A204.1 (cell line): ENCODE measurements around the gene FCAR.
"Not testable (repeated sequence)": the region's sequence is repeated elsewhere in the genome, so short reads cannot be mapped to it uniquely, and the experiment has no call there.

ENCODE experiments used
- FAIRE-seq: peaks from 2 replicates; lab custom pipeline; 2012; peaks lifted over from hg19 to GRCh38; lab: Jason Lieb, UNC

Gene FCAR

DNA sequence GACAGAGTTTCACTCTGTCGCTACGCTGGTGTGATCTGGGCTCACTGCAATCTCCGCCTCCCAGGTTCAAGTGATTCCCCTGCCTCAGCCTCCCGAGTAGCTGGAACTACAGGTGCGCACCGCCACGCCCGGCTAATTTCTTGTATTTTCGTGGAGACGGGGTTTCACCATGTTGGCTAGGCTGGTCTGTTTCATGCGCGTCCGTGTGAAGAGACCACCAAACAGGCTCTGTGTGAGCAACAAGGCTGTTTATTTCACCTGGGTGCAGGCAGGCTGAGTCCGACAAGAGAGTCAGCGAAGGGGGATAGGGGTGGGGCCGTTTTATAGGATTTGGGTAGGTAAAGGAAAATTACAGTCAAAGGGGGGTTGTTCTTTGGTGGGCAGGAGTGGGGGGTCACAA lies 20.1 kb downstream of the FCAR start:
- FAIRE-seq: not testable (repeated sequence)

GRCh38 chr19:54896036-54896435 lies 22.0 kb downstream of the FCAR start:
- FAIRE-seq: no peak

DNA sequence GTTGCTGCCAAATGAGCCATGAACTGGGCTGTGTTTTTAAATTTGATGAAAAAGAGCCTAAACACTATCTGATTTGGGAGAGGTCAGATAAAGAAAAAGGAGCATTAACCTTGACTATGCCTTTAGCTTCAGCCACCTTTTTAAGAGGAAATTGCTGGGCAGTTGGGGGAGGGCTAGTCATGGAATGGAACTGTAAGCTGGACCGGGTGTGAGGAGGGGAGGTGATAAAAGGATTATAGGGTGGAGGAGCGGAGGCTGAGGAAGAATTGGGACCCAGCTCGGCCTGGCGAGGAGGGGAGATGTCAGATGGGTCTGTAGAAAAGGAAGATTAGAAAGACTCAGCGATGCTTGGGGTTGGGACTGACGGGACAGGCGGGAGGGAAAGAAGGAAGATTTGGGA lies 24.6 kb downstream of the FCAR start:
- not testable (repeated sequence) for FAIRE-seq

GRCh38 chr19:54899646-54900045 lies 25.6 kb downstream of the FCAR start:
- not testable (repeated sequence) for FAIRE-seq

GRCh38 chr19:54901153-54901552 lies 27.1 kb downstream of the FCAR start:
- FAIRE-seq: not testable (repeated sequence)

GRCh38 chr19:54902061-54902460 lies 28.0 kb downstream of the FCAR start:
- FAIRE-seq: no peak

- FAIRE-seq: peak; percentile 76
Measured at GRCh38 chr19:54903303-54903702, 29.3 kb downstream of the FCAR start.

DNA sequence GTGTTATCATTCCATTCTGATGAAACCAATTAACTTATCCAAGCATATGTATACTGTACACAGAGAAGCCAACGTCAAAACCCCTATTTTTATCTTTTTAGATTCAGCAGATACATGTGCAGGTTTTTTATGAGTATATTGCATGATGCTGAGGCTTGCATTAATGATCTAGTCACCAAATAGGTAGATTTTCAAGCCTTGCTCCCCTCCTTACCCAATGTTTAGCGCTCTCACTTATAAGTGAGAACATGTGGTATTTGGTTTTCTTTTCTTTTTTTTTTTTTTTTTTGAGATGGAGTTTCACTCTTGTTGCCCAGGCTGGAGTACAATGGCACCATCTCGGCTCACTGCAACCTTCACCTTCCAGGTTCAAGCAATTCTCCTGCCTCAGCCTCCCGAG lies 30.2 kb downstream of the FCAR start:
- FAIRE-seq: not testable (repeated sequence)

DNA sequence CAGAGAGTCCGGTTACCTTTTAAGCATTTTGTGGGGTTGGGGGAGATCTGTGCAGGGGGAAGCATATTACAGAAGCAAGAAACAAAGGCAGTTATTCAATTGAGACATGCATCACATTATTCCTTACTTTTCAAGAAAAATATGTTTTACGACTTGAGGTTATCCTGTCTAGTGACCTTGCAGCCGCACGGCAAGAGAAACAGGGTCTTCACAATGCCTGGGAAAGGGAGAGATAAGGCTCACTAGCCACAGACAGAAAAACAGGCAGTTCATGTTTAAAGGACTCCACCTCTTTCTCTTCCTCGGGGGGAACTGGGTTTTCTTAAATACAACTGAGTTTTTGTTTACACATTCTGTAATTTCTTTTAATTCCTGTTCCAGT lies 31.4 kb downstream of the FCAR start:
- no peak for FAIRE-seq

DNA sequence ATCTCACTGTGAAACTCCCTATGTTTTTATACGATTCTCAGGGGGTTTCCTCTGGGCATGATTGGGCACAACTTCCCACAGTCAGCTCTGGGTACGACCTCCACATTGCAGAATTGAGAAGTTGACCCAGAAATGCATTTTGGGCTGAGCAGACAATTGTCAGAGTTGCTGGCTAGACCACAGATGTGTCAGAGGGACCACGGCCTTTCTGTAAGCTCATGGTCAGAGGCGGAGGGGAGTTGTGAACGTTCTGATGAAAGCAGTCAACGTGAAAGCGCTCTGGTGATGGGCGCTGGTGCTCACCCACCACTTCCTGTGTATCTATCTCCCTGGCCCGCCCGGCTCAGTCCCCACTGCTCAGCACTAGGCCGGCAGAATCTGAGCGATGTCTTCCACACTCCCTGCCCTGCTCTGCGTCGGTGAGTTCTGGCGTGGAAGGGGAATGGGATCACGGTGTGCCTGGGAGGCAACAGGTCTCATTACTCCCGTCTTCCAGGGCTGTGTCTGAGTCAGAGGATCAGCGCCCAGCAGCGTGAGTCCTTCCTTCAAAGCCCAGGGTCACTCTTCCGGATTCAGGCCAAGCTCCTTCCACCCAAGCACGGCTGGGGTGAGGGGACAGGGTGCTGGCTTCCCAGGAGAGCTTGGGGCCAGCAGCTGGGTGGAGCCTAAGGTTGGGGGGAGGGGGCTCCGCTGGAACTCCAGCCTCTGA lies 31.9 kb downstream of the FCAR start, which contains the start of gene NCR1:
Gene NCR1 (plus strand): TSS at position 346 of the 709 bp plus-strand sequence. CDS start 40 bp downstream, at position 386.
- no peak for FAIRE-seq

DNA sequence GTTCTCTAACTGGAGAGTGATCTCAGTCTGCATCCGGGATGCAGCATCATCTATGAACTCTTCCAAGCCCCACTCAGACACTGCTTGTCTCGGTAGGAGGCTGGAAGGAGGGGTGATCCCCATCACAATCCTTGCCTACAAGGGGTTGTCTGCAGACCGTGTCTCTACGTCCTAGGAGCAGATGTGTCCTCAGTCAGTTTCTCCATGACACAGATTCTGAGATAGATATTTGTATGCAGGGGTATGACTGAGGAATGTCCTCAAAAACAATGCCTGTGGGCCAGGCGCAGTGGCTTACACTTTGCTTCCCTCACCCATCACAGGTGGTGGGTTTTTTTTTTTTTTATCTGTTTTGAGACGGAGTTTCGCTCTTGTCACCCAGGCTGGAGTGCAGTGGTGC lies 32.8 kb downstream of the FCAR start:
- no peak for FAIRE-seq

DNA sequence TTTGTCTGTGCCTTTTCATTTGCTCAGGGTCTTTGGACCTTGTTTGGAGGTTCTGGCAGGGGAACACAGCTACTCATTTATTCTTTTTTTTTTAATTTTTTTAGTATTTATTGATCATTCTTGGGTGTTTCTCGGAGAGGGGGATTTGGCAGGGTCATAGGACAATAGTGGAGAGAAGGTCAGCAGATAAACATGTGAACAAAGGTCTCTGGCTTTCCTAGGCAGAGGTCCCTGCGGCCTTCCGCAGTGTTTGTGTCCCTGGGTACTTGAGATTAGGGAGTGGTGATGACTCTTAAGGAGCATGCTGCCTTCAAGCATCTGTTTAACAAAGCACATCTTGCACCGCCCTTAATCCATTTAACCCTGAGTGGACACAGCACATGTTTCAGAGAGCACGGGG lies 33.9 kb downstream of the FCAR start:
- not testable (repeated sequence) for FAIRE-seq

DNA sequence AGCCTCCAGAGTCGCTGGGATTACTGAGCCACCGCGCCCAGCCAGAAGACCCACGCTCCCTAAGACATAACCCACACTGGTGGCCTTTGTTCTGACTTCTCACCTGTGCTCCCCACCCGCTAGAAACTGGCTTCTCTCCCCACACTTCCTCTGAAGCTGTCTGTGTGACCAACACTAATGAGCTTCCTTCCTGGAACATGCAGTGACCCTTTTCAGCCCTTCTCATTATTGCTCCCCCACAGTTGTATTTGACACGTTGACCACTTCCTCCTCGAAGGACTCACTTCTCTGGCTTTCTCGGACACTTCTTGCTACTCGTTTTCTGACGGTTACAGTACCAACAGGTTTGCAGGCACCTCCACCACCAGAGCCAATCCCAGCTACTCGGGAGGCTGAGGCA lies 42.8 kb downstream of the FCAR start:
- no peak for FAIRE-seq

- FAIRE-seq: no peak
Measured at GRCh38 chr19:54918499-54918898, 44.5 kb downstream of the FCAR start.

- FAIRE-seq: not testable (repeated sequence)
Measured at GRCh38 chr19:54919646-54920563, 45.9 kb downstream of the FCAR start.

DNA sequence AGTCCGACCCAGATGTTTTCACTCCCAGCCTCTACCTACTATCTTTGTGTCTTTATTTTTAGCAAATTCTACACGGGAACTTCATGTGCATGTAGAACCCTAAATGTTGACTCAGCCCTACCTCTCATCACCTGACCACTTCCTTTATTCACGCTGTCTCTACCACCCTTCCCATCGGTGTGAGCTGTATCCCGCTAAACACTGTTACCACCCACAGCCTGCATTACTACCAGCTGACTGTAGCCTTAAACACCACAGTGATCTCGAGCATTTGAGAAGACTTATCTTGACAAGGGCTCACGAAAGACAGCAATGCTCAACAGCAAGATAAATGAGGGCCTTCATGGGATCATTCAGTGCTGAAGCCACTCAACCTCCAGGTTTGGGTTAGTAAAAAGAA lies 47.0 kb downstream of the FCAR start:
- FAIRE-seq: no peak

DNA sequence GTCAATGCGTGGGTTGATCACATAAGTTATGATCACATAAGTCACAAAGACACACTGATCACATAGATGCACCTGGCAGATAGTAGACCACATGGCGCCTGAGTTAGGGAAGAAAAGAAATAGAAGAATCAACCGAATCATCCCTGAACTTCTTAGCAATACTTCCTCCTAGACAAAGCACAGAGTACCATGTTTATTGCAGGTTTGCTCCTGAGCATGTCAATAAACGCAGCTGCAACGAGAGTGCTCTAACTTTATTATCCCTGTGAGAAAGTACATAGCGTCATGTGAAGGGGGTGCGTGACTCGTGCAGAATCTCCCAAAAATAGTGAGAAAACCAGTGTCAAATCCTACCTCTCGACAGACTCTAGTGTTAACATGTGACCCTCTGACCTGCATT lies 49.2 kb downstream of the FCAR start:
- FAIRE-seq: no peak

- FAIRE-seq: no peak
Measured at GRCh38 chr19:54928299-54928698, 54.3 kb downstream of the FCAR start.

DNA sequence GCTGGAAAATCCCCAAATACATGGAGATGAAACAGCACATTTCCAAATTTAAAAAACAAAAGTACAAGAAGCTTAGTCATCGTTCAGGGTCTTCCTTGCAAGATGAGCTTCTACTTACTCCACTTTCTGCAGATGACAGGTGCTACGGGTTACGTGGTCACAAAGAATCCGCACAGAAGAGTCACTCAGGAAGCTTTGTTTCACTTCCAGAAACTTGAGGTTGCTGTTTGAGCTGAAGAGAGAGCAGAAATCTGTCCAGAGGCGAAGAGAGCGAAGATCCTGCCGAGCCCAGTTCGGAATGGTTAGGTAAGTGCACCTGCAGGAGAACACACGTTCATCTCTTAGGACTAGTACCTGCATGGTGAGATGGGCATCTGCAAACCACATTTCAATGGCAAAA lies 63.9 kb downstream of the FCAR start:
- FAIRE-seq: no peak

GRCh38 chr19:54938906-54939305 lies 64.9 kb downstream of the FCAR start:
- FAIRE-seq: no peak

GRCh38 chr19:54939538-54939937 lies 65.5 kb downstream of the FCAR start:
- FAIRE-seq: not testable (repeated sequence)
